GM18909 (cell line): ENCODE data around the gene ADK.
"Not testable (repeated sequence)": the region's sequence is repeated elsewhere in the genome, so short reads cannot be mapped to it uniquely, and the experiment has no call there.

Experiments used
- ATAC-seq: cut with Tn5 transposase; IDR thresholded peaks from one replicate; pipeline ENCODE4 v1.9.1; 2021; ENCODE audit warnings: mild to moderate bottlenecking; ENCODE audit not compliant: unreplicated experiment, poor library complexity

Gene ADK

DNA sequence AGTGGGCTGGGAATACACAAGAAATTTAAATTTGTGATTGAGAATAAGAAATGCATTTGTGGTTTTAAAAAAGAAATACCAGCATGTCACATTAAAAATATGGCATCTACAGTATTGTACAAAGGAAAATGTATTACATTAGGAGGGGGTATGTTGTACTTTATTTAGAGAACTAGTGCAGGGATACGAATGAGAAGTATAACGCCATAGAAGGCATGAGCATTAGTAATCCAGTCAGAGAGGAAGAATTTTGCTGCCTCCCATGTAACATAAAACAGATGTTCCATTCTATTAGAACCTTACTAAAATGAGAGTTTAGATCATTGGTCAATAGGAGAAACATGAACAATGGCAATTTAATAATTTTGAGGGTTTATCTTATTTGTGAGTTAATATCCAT, 182.2 kb downstream of the ADK start:
- ATAC-seq: no peak

DNA sequence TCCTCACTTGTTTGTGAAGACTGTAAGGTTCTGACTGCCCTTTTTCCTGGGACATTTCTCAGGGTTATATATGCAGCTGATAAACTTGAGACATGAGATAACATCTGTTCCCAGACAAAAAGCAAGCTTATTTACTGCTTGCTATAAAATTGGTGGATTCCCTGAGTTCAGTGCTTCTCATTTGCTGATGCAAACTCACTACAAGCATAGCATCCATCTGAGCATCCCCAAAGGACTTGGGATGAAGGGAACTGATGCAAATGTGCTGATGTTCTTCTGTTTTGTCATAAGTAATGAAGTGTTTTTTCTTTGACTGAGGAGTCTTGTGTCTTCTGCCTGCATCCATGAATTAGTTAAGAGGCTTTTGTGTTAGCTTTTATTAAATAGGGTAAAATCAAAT, 183.2 kb downstream of the ADK start:
- ATAC-seq: no peak

GRCh38 chr10:74335501-74335900, 184.5 kb downstream of the ADK start:
- ATAC-seq: no peak

DNA sequence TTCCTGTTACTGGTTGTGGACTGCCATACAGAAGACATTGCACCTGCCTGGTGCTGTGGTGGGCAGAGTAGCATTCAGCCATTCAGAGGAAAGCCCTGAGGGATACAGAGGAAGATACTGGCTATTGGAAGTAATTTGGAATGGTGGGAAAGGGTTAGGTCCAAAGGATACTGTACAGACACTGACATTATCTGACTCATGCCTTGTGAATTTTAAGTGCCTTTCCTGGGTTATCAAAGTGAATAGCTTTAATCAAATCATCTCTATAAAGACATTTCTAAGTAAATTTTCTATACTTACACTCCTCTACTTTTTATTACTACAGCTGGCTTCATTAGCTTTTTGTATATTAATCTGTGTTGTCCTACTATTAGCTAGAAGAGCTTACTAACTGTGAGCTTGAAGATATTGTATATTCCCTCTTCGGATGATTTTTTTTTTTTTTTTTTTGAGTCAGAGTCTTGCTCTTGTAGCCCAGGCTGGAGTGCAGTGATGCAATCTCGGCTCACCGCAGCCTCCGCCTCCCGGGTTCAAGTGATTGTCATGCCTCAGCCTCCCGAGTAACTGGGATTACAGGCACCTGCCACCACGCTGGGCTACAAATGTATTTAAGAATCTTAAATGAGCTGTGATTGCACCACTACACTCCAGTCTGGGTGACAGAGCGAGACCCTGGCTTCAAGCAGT, 186.5 kb downstream of the ADK start:
- no peak for ATAC-seq

DNA sequence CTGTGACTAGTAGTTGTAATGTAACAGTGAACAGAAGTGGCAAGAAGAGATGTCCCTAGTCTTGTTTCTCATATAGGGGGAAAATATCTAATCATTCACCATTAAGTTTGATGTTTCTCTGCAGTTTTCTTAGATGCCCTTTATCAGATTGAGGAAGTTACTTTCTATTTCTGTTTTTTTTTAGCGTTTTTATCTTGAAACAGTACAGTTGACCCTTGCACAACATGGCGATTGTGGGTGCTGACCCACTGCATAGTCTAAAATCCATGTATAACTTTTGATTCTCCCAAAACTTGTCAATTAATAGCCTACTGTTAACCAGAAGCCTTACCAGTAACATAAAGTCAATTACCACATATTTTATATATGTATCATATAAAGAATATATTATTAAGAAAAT, 192.0 kb downstream of the ADK start:
- ATAC-seq: no peak

DNA sequence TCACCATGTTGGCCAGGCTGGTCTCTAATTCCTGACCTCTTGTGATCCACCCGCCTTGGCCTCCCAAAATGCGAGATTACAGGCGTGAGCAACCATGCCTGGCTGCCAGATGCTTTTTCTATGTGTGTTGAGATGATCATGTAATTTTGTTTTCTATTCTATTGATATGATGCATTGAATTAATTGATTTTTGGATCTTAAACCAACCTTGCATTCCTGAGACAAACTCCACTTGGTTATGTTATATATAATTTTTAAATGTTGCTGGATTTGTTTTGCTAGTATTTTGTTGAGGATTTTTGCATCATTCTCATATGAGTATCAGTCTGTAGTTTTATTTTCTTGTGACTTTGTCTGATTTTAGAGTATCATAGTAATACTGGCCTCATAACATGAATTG, 192.8 kb downstream of the ADK start:
- ATAC-seq: no peak

DNA sequence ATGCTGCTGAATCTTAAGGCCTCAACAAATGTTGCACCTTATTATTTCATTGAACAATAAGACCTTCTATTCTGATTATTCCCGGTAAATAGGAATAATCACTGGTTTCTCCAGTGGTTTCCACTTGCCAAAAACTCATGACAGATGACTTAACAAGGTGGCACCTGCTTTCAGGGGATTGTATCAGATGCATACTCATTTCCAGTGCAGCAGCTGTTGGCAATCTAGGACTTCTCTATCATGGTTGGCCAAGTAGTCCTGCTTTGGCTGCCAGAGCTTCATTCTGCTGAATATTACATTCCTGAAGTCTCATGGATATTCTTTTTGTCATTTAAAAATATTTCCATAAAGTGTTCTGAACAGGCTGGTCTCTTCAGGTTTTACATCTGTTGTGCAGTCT, 193.3 kb downstream of the ADK start:
- no peak for ATAC-seq

DNA sequence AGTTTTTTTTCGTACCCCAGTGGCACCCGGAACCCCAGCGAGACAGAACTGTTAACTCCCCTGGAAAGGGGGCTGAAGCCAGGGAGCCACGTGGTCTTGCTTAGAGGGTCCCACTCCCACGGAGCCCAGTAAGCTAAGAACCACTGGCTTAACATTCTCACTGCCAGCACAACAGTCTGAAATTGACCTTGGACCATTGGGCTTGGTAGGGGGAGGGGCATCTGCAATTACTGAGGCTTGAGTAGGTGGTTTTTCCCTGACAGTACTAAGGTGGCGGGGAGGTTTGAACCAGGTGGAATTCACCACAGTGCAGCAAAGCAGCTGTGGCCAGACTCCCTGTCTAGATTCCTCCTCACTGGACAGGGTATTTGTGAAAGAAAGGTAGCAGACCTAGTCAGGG, 196.5 kb downstream of the ADK start:
- no peak for ATAC-seq

GRCh38 chr10:74353021-74353420, 202.0 kb downstream of the ADK start:
- not testable (repeated sequence) for ATAC-seq

GRCh38 chr10:74361678-74362077, 210.7 kb downstream of the ADK start:
- no peak for ATAC-seq

DNA sequence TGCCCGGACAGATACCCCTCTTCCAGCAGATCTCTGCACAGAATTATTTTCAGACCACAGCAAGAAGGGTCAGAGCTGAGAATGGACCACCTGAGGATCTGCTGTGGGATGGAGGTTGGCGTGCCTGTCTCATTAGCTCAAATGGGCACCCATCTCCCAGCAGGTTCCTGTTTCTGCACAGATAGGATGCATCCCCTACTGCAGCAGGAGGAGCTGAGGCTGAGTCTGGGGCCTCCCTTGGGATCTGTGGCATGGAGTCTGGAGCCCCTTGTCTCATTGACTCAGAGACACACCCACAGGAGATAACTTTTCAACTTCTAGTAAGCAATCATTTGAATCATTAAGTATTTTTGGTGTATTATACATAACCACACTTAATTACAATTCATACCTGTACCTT, 212.7 kb downstream of the ADK start:
- ATAC-seq: no peak

GRCh38 chr10:74365109-74365508, 214.1 kb downstream of the ADK start:
- no peak for ATAC-seq

GRCh38 chr10:74371696-74372095, 220.7 kb downstream of the ADK start:
- ATAC-seq: no peak

GRCh38 chr10:74373059-74373458, 222.0 kb downstream of the ADK start:
- ATAC-seq: no peak

GRCh38 chr10:74377476-74377875, 226.5 kb downstream of the ADK start:
- no peak for ATAC-seq

DNA sequence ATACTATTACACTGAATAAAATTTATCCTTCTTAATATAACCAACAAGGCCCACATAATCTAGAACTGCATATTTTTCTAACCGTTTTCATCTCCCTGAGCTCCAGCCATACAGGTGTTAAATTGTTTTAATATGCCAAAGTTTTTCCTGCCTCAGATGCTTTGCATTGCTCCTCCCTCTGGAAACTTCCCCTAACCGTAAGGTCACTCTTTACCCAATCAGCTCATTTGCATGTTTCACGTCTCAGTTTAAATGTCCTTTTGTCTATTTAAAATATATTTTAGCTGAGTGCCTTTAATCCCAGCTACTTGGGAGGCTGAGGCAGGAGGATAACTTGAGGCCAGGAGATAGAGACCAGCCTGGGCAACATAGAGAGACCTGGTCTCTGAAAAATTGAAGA, 228.5 kb downstream of the ADK start:
- no peak for ATAC-seq

DNA sequence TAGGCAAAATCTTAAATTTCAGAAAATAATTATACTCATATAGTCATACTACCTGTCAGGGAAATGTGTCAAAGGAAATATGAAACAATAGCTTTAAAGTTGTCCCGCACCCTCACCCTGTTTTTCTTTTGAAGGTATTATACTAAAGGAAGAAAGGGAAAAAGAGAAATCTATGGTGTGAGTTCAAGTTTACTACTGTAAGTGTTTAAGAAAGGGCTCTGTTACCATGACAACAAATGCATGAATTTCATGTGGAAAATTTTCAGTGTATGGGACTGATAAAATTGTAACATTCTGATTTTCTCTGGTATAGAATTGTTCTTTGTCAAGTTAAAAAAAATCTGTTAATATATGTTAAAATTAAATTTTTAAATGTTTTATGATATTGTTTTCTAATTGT, 229.8 kb downstream of the ADK start:
- ATAC-seq: no peak

GRCh38 chr10:74381291-74381853, 230.4 kb downstream of the ADK start:
- ATAC-seq: no peak

- no peak for ATAC-seq
Observed at GRCh38 chr10:74382663-74383062, 231.6 kb downstream of the ADK start.

- no peak for ATAC-seq
Observed at GRCh38 chr10:74383642-74384041, 232.6 kb downstream of the ADK start.

GRCh38 chr10:74384615-74385183, 233.7 kb downstream of the ADK start:
- ATAC-seq: no peak

DNA sequence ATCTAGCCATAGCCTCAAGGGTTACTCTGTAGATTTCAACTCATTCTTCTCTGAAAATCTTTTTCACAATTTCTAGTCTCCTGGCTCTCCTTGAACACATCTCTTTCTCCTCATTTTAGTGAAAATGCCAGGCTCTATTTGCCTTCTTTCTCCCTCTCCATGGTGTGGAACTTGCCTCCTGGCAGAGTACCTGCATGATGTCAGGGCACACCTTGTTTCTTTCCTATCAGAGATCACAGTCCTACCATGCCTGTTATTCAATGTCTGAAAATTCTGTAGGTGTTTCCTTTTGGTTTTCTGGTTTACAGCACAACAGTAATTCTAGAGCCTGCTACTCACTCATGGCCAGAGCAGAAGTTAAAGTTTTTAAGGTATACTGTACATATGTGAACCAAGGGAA, 237.8 kb downstream of the ADK start:
- ATAC-seq: no peak
